GM23338 (cell line): ENCODE measurements around the gene LPXN. TPM values are rescaled to one million over a fixed set of nuclear protein-coding genes. Genes with fewer than 3 reads are reported as not detected.

Experiments used
- ATAC-seq: fragments of 200-7000 bp; cut with Tn5 transposase; 3 replicates; pipeline ENCODE4 v1.9.1; 2020
- DNase-seq: peaks from one replicate; pipeline ENCODE4 v3.0.0-alpha.2; 2015; ENCODE audit warnings: low spot score
- H2AFZ ChIP-seq: fragments of 200-600 bp; sonication (generic); 2 replicates; pipeline ENCODE4 v1.8.0; 2016; ENCODE audit warnings: antibody characterized with exemption, mild to moderate bottlenecking, moderate library complexity
- H3F3A ChIP-seq: fragments of 200-600 bp; sonication (generic); replicated peaks from 2 replicates; pipeline ENCODE4 v1.8.0; 2017; ENCODE audit warnings: antibody characterized with exemption, mixed run types, low read depth
- H3K27ac ChIP-seq: fragments of 200-600 bp; sonication (generic); 2 replicates; pipeline ENCODE4 v1.6.1; 2016; ENCODE audit warnings: low read depth
- H3K27me3 ChIP-seq: fragments of 200-600 bp; sonication (generic); 2 replicates; pipeline ENCODE4 v1.8.0; 2016; ENCODE audit warnings: mild to moderate bottlenecking, mixed run types, moderate library complexity; ENCODE audit not compliant: insufficient read depth
- H3K36me3 ChIP-seq: fragments of 200-600 bp; sonication (generic); 2 replicates; pipeline ENCODE4 v1.8.0; 2016; ENCODE audit warnings: mild to moderate bottlenecking; ENCODE audit not compliant: insufficient read depth
- H3K4me1 ChIP-seq: fragments of 200-600 bp; sonication (generic); 2 replicates; pipeline ENCODE4 v1.8.0; 2016; ENCODE audit warnings: mild to moderate bottlenecking, moderate library complexity; ENCODE audit not compliant: insufficient read depth
- H3K4me2 ChIP-seq: fragments of 200-600 bp; sonication (generic); 2 replicates; pipeline ENCODE4 v1.7.1; 2017; ENCODE audit warnings: mixed run types
- H3K4me3 ChIP-seq: fragments of 200-600 bp; sonication (generic); 2 replicates; pipeline ENCODE4 v1.6.1; 2016; ENCODE audit warnings: mixed run types
- H3K79me2 ChIP-seq: fragments of 200-600 bp; sonication (generic); replicated peaks from 2 replicates; pipeline ENCODE4 v1.8.0; 2017; ENCODE audit warnings: mild to moderate bottlenecking; ENCODE audit not compliant: insufficient read depth
- H3K9me2 ChIP-seq: fragments of 200-600 bp; sonication (generic); 2 replicates; pipeline ENCODE4 v1.8.0; 2017; ENCODE audit not compliant: insufficient read depth
- H4K20me1 ChIP-seq: fragments of 200-600 bp; sonication (generic); replicated peaks from 2 replicates; pipeline ENCODE4 v1.8.0; 2017; ENCODE audit warnings: mild to moderate bottlenecking; ENCODE audit not compliant: insufficient read depth
- H3K27ac Mint-ChIP-seq: 2 replicates; pipeline ENCODE4 v1.8.0; 2020; ENCODE audit warnings: inconsistent platforms, mild to moderate bottlenecking, moderate library complexity, mixed read lengths
- H3K27me3 Mint-ChIP-seq: 3 replicates; pipeline ENCODE4 v1.8.0; 2022; ENCODE audit warnings: low read depth, mild to moderate bottlenecking, moderate library complexity, mixed read lengths, inconsistent platforms; ENCODE audit not compliant: insufficient read depth, poor library complexity
- H3K36me3 Mint-ChIP-seq: 3 replicates; pipeline ENCODE4 v1.8.0; 2021; ENCODE audit warnings: low read depth, mild to moderate bottlenecking, inconsistent platforms, moderate library complexity, mixed read lengths
- H3K4me1 Mint-ChIP-seq: 3 replicates; pipeline ENCODE4 v1.8.0; 2020; ENCODE audit warnings: mild to moderate bottlenecking, inconsistent platforms, mixed read lengths
- H3K4me3 Mint-ChIP-seq: 3 replicates; pipeline ENCODE4 v1.8.0; 2021; ENCODE audit warnings: moderate library complexity, mild to moderate bottlenecking, inconsistent platforms, mixed read lengths
- H3K9me3 Mint-ChIP-seq: 3 replicates; pipeline ENCODE4 v1.8.0; 2020; ENCODE audit warnings: moderate library complexity, mild to moderate bottlenecking, inconsistent platforms, mixed read lengths
- CREB1 ChIP-seq: fragments of 250-450 bp; sonication (Bioruptor Pico); IDR thresholded peaks from 2 replicates; pipeline ENCODE4 v1.5.0; 2020; ENCODE audit warnings: low read depth, mild to moderate bottlenecking, moderate library complexity
- EZH2 ChIP-seq: fragments of 200-600 bp; sonication (generic); IDR thresholded peaks from one replicate; pipeline ENCODE4 v1.8.0; 2017; ENCODE audit warnings: antibody characterized with exemption, mild to moderate bottlenecking, low read depth; ENCODE audit not compliant: unreplicated experiment
- NANOG ChIP-seq: IDR thresholded peaks from 2 replicates; pipeline ENCODE4 v1.6.1; 2016; ENCODE audit warnings: antibody characterized with exemption, borderline replicate concordance
- POLR2AphosphoS5 ChIP-seq: IDR thresholded peaks from 2 replicates; pipeline ENCODE4 v1.6.1; 2016; ENCODE audit warnings: antibody characterized with exemption, low read depth
- REST ChIP-seq: IDR thresholded peaks from one replicate; pipeline ENCODE4 v1.6.1; 2018; ENCODE audit warnings: antibody characterized with exemption; ENCODE audit not compliant: unreplicated experiment
- STAT1 ChIP-seq: IDR thresholded peaks from one replicate; pipeline ENCODE4 v1.6.1; 2016; ENCODE audit warnings: antibody characterized with exemption; ENCODE audit not compliant: unreplicated experiment
- ZNF331 ChIP-seq: fragments of 250-450 bp; sonication (Bioruptor Pico); IDR thresholded peaks from 2 replicates; pipeline ENCODE4 v1.5.0; 2020; ENCODE audit warnings: low read depth, mild to moderate bottlenecking, moderate library complexity
- ZNF462 ChIP-seq: fragments of 250-450 bp; sonication (Bioruptor Pico); IDR thresholded peaks from 2 replicates; pipeline ENCODE4 v1.5.0; 2020; ENCODE audit warnings: mild to moderate bottlenecking, moderate library complexity
- polyA plus RNA-seq: library from polyadenylated mRNA; unstranded; fragments of >200 nt; fragmentation: Nextera tagmentation; extraction: Ambion mirVana; gene quantifications from 2 replicates; pipeline ENCODE4 v1.2.1, GENCODE V29; 2016
- total RNA-seq: library from RNA; depleted of rRNA; stranded (reverse); fragments of >200 nt; shearing (Covaris generic); gene quantifications from 2 replicates; pipeline ENCODE4 v1.2.3, GENCODE V29; 2014

Gene LPXN
- total and polyA plus RNA-seq, 2 experiments from 2014 or later = 0.56 to 1.3 TPM

DNA sequence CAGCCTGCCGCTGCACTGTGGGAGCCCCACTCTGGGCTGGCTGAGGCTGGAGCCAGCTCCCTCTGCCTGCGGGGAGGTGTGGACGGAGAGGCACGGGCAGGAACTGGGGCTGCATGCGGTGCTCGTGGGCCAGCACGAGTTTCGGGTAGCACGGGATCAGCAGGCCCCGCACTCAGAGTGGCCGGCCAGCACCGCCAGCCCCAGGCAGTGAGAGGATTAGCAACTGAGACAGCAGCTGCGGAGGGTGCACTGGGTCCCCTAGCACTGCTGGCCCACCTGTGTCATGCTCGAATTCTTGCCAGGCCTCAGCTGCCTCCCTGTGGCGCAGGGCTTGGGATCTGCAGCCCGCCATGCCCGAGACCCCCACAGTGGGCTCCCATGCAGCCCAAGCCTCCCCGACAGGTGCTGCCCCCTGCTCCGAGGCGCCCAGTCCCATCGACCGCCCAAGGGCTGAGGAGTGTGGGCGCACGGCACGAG, 43.8 kb downstream of the LPXN start:
- Mint-ChIP-seq H3K27ac (no peak overlapping the region), H3K27me3 (no peaks in the 10 kb centered on the region)

More for the DNA sequence above, 43.8 kb downstream of the LPXN start:
- Histone ChIP-seq H3K9me2 (no peaks in the 10 kb centered on the region), H3K4me3 (no peak overlapping the region), H3K27me3 (no peaks in the 10 kb centered on the region), H3K36me3 (no peaks in the 10 kb centered on the region), H3K27ac (no peak overlapping the region), H3K4me1 (no peaks in the 10 kb centered on the region), H2AFZ (no peak overlapping the region), H3F3A (no peaks in the 10 kb centered on the region), H3K4me2 (no peak overlapping the region), H3K79me2 (no peaks in the 10 kb centered on the region), H4K20me1 (no peaks in the 10 kb centered on the region)
- ATAC-seq (no peak), DNase-seq (no peak)
- TF ChIP-seq NANOG = no peak
- no peak for TF ChIP-seq CREB1
- no peak for TF ChIP-seq STAT1
- no peak for TF ChIP-seq EZH2
- TF ChIP-seq ZNF462 (CRISPR knock-in tag) = no peak
- no peak for TF ChIP-seq REST
- no peak for TF ChIP-seq POLR2AphosphoS5
- TF ChIP-seq ZNF331 (CRISPR knock-in tag) = no peak
- Mint-ChIP-seq H3K4me1 (no peaks in the 10 kb centered on the region), H3K9me3 (peaks cover 26% of the 10 kb centered on the region), H3K36me3 (peaks cover 33% of the 10 kb centered on the region), H3K4me3 (no peak overlapping the region)
